ENCODE data around the gene DTNB. TPM values are rescaled to one million over a fixed set of nuclear protein-coding genes. Genes with fewer than 3 reads are reported as not detected.
A peak's percentile ranks its signal among the peaks of the same experiment; 100 is the strongest.

DTNB gene
- total and polyA plus RNA-seq, 2 donors (not counting 3 experiments of a cell fraction or from before 2014, with no cell fraction given): 11.5 to 17.0 TPM

DNA sequence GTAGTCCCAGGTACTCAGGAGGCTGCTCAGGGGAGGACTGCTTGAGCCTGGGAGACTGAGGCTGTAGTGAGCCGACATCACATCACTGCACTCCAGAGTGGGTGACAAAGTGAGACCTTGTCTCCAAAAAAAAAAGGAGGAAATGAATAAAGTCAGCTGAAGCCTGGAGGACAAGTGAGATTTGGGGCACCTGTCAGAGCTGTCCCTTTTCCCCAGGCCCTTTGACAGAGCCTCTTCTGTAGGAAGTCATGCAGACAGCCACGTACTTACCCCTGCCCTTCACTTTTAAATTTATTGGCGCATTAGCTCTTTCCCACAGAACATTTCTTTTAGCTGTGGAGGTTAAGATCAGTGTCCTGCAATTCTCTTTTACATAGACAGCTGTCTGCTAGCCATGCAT, 180.7 kb downstream of the DTNB start:
- POLR2A ChIA-PET: no interaction called here
- CTCF ChIA-PET: interaction anchor here (1.1 to 1.8 kb wide), 5 partner anchors 9 to 183 kb away, joined by 3 to 7 read pairs (median 4); no protein-coding TSS in a partner anchor
- H3K27me3 ChIP-seq (ENCODE audit: control insufficient read depth in 2 of 2, insufficient read depth in 2 of 2, low read length in 2 of 2): no peaks in the 10 kb centered on the region

DNA sequence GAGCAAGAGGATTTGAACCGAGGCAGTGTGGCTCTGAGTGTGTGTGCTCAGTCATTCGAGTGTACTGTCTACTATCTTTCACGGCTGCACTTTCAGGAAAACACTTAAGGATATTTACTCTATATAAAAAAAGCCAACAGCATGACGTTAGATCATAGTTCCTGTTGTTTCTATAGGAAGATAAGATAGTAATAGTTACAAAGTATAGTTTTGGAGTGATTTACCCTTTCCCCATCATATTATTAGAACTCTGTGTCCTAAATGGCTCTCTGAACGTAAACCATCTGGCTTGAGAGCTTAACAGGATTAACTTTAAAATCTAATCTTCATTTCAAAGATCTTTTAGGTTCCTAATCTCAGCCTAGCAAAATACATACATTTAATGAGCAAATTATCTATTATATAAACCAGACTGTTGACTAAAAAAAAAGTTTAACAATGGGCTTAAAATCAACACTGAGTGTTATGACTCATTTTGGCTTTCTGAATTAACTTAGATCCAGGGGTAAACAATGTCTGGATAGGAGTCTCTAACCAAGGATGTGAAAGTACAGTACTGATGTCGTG, 181.3 kb downstream of the DTNB start:
- intact Hi-C loops (cut with micrococcal nuclease): no loop called here
- H3K36me3 ChIP-seq (ENCODE audit: control insufficient read depth in 2 of 2, extremely low read depth in 1 of 2, insufficient read depth in 2 of 2, low read length in 2 of 2): no peaks in the 10 kb centered on the region
- no peaks in the 10 kb centered on the region for H3K9me3 ChIP-seq (replicated peaks; ENCODE audit: control insufficient read depth, insufficient read depth, low read length)
- ChIA-PET POLR2A (no interaction called here), CTCF (interaction anchor here (1.1 to 1.8 kb wide), 4 partner anchors 16 to 183 kb away, joined by 3 to 7 read pairs (median 4); no protein-coding TSS in a partner anchor)
- TF ChIP-seq, protein P1, sequence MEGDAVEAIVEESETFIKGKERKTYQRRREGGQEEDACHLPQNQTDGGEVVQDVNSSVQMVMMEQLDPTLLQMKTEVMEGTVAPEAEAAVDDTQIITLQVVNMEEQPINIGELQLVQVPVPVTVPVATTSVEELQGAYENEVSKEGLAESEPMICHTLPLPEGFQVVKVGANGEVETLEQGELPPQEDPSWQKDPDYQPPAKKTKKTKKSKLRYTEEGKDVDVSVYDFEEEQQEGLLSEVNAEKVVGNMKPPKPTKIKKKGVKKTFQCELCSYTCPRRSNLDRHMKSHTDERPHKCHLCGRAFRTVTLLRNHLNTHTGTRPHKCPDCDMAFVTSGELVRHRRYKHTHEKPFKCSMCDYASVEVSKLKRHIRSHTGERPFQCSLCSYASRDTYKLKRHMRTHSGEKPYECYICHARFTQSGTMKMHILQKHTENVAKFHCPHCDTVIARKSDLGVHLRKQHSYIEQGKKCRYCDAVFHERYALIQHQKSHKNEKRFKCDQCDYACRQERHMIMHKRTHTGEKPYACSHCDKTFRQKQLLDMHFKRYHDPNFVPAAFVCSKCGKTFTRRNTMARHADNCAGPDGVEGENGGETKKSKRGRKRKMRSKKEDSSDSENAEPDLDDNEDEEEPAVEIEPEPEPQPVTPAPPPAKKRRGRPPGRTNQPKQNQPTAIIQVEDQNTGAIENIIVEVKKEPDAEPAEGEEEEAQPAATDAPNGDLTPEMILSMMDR (IDR thresholded peaks at IDR 0.05; ENCODE audit: extremely low read depth in 1 of 2, insufficient read depth in 1 of 2, low read depth in 1 of 2, low read length in 2 of 2): no peak
- TF ChIP-seq FOS (IDR thresholded peaks at IDR 0.05; ENCODE audit: borderline replicate concordance, insufficient read depth, low read length): peak; percentile 82
- TF ChIP-seq JUN (IDR thresholded peaks at IDR 0.05; ENCODE audit: borderline replicate concordance, insufficient read depth, insufficient read length, low read depth): peak; percentile 55
- no peaks in the 10 kb centered on the region for H3K79me2 ChIP-seq (ENCODE audit: control insufficient read depth, insufficient read depth, low read length)
- FAIRE-seq: peak; percentile 72
- no peaks in the 10 kb centered on the region for H3K27me3 ChIP-seq (ENCODE audit: control insufficient read depth in 2 of 2, insufficient read depth in 2 of 2, low read length in 2 of 2)
- H3K27ac ChIP-seq (ENCODE audit: insufficient read depth, low read depth, low read length): peak overlapping the region; percentile 70
- no peaks in the 10 kb centered on the region for H3K9me1 ChIP-seq (replicated peaks; ENCODE audit: control insufficient read depth, extremely low read depth, insufficient read depth, low read length)
- peaks cover 18% of the 10 kb centered on the region for H3K4me1 ChIP-seq (ENCODE audit: control insufficient read depth, extremely low read depth, insufficient read depth, low read length)
- peak overlapping the region; percentile 34 for H3K9ac ChIP-seq (replicated peaks; ENCODE audit: extremely low read depth, insufficient read depth, low read length)
- peak overlapping the region; percentile 88 for H3K4me2 ChIP-seq (ENCODE audit: insufficient read depth, low read length)
- peak overlapping the region; percentile 47 for H2AFZ ChIP-seq (ENCODE audit: low read depth, low read length)
- DNase-seq (ENCODE audit: low read depth, low spot score): peak; percentile 79
- BruUV-seq (replicated peaks): no TSS peak
- dilution Hi-C loops (cut with MboI; ENCODE audit: extremely low pct_ligation_motif_present, low sequenced_read_pairs): no loop called here
- H4K20me1 ChIP-seq (replicated peaks; ENCODE audit: control insufficient read depth, extremely low read depth, insufficient read depth, low read length): no peaks in the 10 kb centered on the region
- peak overlapping the region in 2 of 3 experiments; percentile 16 to 44 for H3K4me3 ChIP-seq (replicated peaks in 1 of 3; ENCODE audit: insufficient read depth in 1 of 3, low read depth in 1 of 3, low read length in 3 of 3)

More for the DNA sequence above, 180.7 kb downstream of the DTNB start:
- H3K27ac ChIP-seq (ENCODE audit: insufficient read depth, low read depth, low read length): no peak overlapping the region
- FAIRE-seq: no peak
- H2AFZ ChIP-seq (ENCODE audit: low read depth, low read length): no peak overlapping the region
- no peaks in the 10 kb centered on the region for H3K36me3 ChIP-seq (ENCODE audit: control insufficient read depth in 2 of 2, extremely low read depth in 1 of 2, insufficient read depth in 2 of 2, low read length in 2 of 2)
- peaks cover 18% of the 10 kb centered on the region for H3K4me1 ChIP-seq (ENCODE audit: control insufficient read depth, extremely low read depth, insufficient read depth, low read length)
- BruUV-seq (replicated peaks): no TSS peak
- no peaks in the 10 kb centered on the region for H3K79me2 ChIP-seq (ENCODE audit: control insufficient read depth, insufficient read depth, low read length)
- no peaks in the 10 kb centered on the region for H4K20me1 ChIP-seq (replicated peaks; ENCODE audit: control insufficient read depth, extremely low read depth, insufficient read depth, low read length)
- TF ChIP-seq, protein P1 (IDR thresholded peaks at IDR 0.05; ENCODE audit: extremely low read depth in 1 of 2, insufficient read depth in 1 of 2, low read depth in 1 of 2, low read length in 2 of 2): no peak
- TF ChIP-seq JUN (IDR thresholded peaks at IDR 0.05; ENCODE audit: borderline replicate concordance, insufficient read depth, insufficient read length, low read depth) (no peak), EZH2 (IDR thresholded peaks at IDR 0.05; ENCODE audit: borderline replicate concordance, low read depth, low read length, severe bottlenecking) (no peak)
- H3K9ac ChIP-seq (replicated peaks; ENCODE audit: extremely low read depth, insufficient read depth, low read length): no peak overlapping the region
- intact Hi-C loops (cut with micrococcal nuclease) (no loop called here), dilution Hi-C loops (cut with MboI; ENCODE audit: extremely low pct_ligation_motif_present, low sequenced_read_pairs) (no loop called here)
- H3K9me1 ChIP-seq (replicated peaks; ENCODE audit: control insufficient read depth, extremely low read depth, insufficient read depth, low read length): no peaks in the 10 kb centered on the region
- H3K4me2 ChIP-seq (ENCODE audit: insufficient read depth, low read length): no peak overlapping the region
- DNase-seq (ENCODE audit: low read depth, low spot score): peak; percentile 6
- H3K9me3 ChIP-seq (replicated peaks; ENCODE audit: control insufficient read depth, insufficient read depth, low read length): no peaks in the 10 kb centered on the region
- H3K4me3 ChIP-seq (replicated peaks in 1 of 3; ENCODE audit: insufficient read depth in 1 of 3, low read depth in 1 of 3, low read length in 3 of 3): no peak overlapping the region
